T-helper 2 cell treated with Interferon-gamma antibody and Interleukin-4, amounts not matched to agents 5 μg/mL and 100 μg/mL, for 36 hours (primary cell): ENCODE results near the gene ANKRD39.
A peak's percentile ranks its signal among the peaks of the same experiment; 100 is the strongest.
"Not testable (repeated sequence)": the region's sequence is repeated elsewhere in the genome, so short reads cannot be mapped to it uniquely, and the experiment has no call there.

ENCODE experiments used
- DNase-seq: peaks from one replicate; pipeline ENCODE4 v3.0.0; 2021; ENCODE audit warnings: low spot score
- H3K27ac Mint-ChIP-seq: one replicate; pipeline ENCODE4 v1.8.0; 2021; ENCODE audit warnings: mild to moderate bottlenecking, mixed read lengths
- H3K27me3 Mint-ChIP-seq: one replicate; pipeline ENCODE4 v1.8.0; 2021; ENCODE audit warnings: low read depth, mixed read lengths
- H3K36me3 Mint-ChIP-seq: one replicate; pipeline ENCODE4 v1.8.0; 2021; ENCODE audit warnings: low read depth, mixed read lengths
- H3K4me1 Mint-ChIP-seq: one replicate; pipeline ENCODE4 v1.8.0; 2021; ENCODE audit warnings: low read depth, mixed read lengths
- H3K4me3 Mint-ChIP-seq: one replicate; pipeline ENCODE4 v1.8.0; 2022; ENCODE audit warnings: mild to moderate bottlenecking, moderate library complexity, mixed read lengths
- H3K9me3 Mint-ChIP-seq: one replicate; pipeline ENCODE4 v1.8.0; 2021; ENCODE audit warnings: mixed read lengths

The ANKRD39 gene

DNA sequence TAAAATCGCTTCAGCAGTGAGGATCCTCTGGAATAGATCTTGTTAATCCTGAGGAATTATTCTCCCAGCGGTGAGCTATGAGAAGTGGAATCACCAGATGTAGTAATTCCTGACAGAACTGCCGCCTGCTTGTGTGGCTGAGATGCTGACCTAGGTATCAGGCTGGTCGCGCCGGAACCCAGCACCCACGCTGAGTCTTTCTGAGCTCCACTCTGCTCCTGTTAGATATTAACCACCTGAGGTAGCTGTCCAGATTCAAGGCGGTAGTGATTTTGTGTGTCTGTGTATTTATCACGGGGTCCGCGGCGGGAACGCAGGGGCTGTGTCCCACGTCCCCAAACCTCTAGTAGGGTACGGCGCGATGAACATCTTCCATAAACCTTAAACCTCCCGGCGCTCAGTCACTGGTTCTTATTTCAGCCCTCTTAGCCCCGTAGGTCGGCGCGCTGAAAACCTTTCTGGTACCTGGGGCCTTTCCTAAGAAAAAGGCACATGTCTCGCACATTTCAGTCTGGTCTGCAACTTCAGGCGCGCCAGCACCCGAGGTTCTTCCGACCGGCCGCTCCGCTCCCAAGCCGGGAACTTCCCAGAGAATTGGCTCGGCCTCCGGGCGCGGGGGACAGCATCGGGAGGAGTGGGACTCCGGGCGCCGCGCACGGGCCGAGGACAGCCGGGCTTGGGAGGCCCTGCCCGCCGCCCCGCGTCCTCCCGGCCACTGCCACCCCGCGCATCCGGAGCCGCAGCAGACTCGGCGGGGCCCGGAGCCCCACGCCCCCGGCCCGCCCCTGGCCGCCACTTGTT is 42.3 kb downstream of the ANKRD39 start:
- peak; percentile 36 for DNase-seq
- peaks cover 48% of the 10 kb centered on the region for H3K4me1 Mint-ChIP-seq
- H3K27me3 Mint-ChIP-seq: no peaks in the 10 kb centered on the region

DNA sequence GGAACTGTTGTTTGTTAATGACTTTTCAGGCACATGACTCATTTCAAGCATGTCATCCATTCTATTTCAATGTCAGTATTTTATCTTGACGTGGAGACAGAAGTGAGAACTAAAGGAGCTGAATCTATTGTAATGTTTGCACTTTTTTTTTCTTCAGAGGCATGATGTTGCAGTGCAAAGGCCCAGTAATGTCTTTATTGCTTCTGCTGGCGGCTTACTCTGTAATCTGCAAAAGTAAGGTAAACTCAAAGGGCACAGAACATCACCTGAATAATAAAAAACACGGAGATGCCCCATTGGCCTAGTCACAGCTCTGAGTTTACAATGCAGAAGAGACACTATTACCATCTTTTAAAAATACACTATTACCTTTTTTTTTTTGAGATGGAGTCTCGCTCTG is 44.2 kb downstream of the ANKRD39 start:
- peaks cover 30% of the 10 kb centered on the region for H3K4me1 Mint-ChIP-seq
- no peak overlapping the region for H3K27ac Mint-ChIP-seq
- H3K9me3 Mint-ChIP-seq: no peaks in the 10 kb centered on the region
- DNase-seq: no peak
- H3K4me3 Mint-ChIP-seq: no peak overlapping the region
- H3K27me3 Mint-ChIP-seq: no peaks in the 10 kb centered on the region
- H3K36me3 Mint-ChIP-seq: peaks cover 15% of the 10 kb centered on the region

More for the DNA sequence above, 42.3 kb downstream of the ANKRD39 start:
- no peaks in the 10 kb centered on the region for H3K9me3 Mint-ChIP-seq
- peak overlapping the region; percentile 92 for H3K4me3 Mint-ChIP-seq
- H3K36me3 Mint-ChIP-seq: peaks cover 25% of the 10 kb centered on the region
- H3K27ac Mint-ChIP-seq: peak overlapping the region; percentile 51

GRCh38 chr2:96811917-96812316 is 45.9 kb downstream of the ANKRD39 start:
- Mint-ChIP-seq H3K36me3 (peaks cover 3% of the 10 kb centered on the region), H3K9me3 (no peaks in the 10 kb centered on the region), H3K27ac (no peak overlapping the region), H3K4me3 (no peak overlapping the region), H3K27me3 (no peaks in the 10 kb centered on the region), H3K4me1 (peaks cover 18% of the 10 kb centered on the region)
- no peak for DNase-seq

GRCh38 chr2:96810783-96811192 is 47.0 kb downstream of the ANKRD39 start:
- H3K9me3 Mint-ChIP-seq: no peaks in the 10 kb centered on the region
- peaks cover 7% of the 10 kb centered on the region for H3K36me3 Mint-ChIP-seq
- DNase-seq: no peak
- H3K27me3 Mint-ChIP-seq: no peaks in the 10 kb centered on the region
- H3K27ac Mint-ChIP-seq: no peak overlapping the region
- no peak overlapping the region for H3K4me3 Mint-ChIP-seq
- H3K4me1 Mint-ChIP-seq: peaks cover 27% of the 10 kb centered on the region

- DNase-seq: no peak
- Mint-ChIP-seq H3K27ac (no peak overlapping the region), H3K4me3 (no peak overlapping the region), H3K27me3 (no peaks in the 10 kb centered on the region), H3K4me1 (peaks cover 22% of the 10 kb centered on the region), H3K9me3 (no peaks in the 10 kb centered on the region), H3K36me3 (peaks cover 7% of the 10 kb centered on the region)
Observed at GRCh38 chr2:96809951-96810782, 47.6 kb downstream of the ANKRD39 start.

- Mint-ChIP-seq H3K36me3 (peaks cover 7% of the 10 kb centered on the region), H3K4me3 (no peak overlapping the region), H3K27ac (no peak overlapping the region), H3K4me1 (peaks cover 18% of the 10 kb centered on the region), H3K27me3 (no peaks in the 10 kb centered on the region), H3K9me3 (no peaks in the 10 kb centered on the region)
- no peak for DNase-seq
Observed at GRCh38 chr2:96809216-96809882, 48.5 kb downstream of the ANKRD39 start.

- no peak overlapping the region for H3K4me3 Mint-ChIP-seq
- H3K27ac Mint-ChIP-seq: peak overlapping the region; percentile 34
- peaks cover 7% of the 10 kb centered on the region for H3K36me3 Mint-ChIP-seq
- no peaks in the 10 kb centered on the region for H3K9me3 Mint-ChIP-seq
- peaks cover 15% of the 10 kb centered on the region for H3K4me1 Mint-ChIP-seq
- no peaks in the 10 kb centered on the region for H3K27me3 Mint-ChIP-seq
- DNase-seq: no peak
Observed at GRCh38 chr2:96808176-96808837, 49.5 kb downstream of the ANKRD39 start.

- no peak for DNase-seq
- no peaks in the 10 kb centered on the region for H3K9me3 Mint-ChIP-seq
- H3K4me3 Mint-ChIP-seq: peak overlapping the region; percentile 69
- H3K36me3 Mint-ChIP-seq: peaks cover 7% of the 10 kb centered on the region
- H3K4me1 Mint-ChIP-seq: peaks cover 11% of the 10 kb centered on the region
- no peaks in the 10 kb centered on the region for H3K27me3 Mint-ChIP-seq
- peak overlapping the region; percentile 83 for H3K27ac Mint-ChIP-seq
Observed at GRCh38 chr2:96807127-96807471, 50.7 kb downstream of the ANKRD39 start.

GRCh38 chr2:96806468-96807126 is 51.2 kb downstream of the ANKRD39 start:
- Mint-ChIP-seq H3K4me3 (peak overlapping the region; percentile 69), H3K9me3 (no peaks in the 10 kb centered on the region), H3K36me3 (peaks cover 7% of the 10 kb centered on the region), H3K27ac (peak overlapping the region; percentile 83), H3K27me3 (no peaks in the 10 kb centered on the region), H3K4me1 (peaks cover 11% of the 10 kb centered on the region)
- DNase-seq: no peak

- Mint-ChIP-seq H3K27ac (peak overlapping the region; percentile 83), H3K4me1 (peaks cover 11% of the 10 kb centered on the region)
- not testable (repeated sequence) for H3K9me3 Mint-ChIP-seq, H3K27me3 Mint-ChIP-seq, H3K36me3 Mint-ChIP-seq, DNase-seq, H3K4me3 Mint-ChIP-seq
Observed at GRCh38 chr2:96805946-96806345, 51.9 kb downstream of the ANKRD39 start.

- Mint-ChIP-seq H3K9me3 (no peaks in the 10 kb centered on the region), H3K36me3 (peaks cover 7% of the 10 kb centered on the region), H3K27ac (no peak overlapping the region), H3K4me3 (no peak overlapping the region), H3K27me3 (no peaks in the 10 kb centered on the region), H3K4me1 (peaks cover 11% of the 10 kb centered on the region)
- no peak for DNase-seq
Observed at GRCh38 chr2:96804986-96805385, 52.8 kb downstream of the ANKRD39 start.

GRCh38 chr2:96802721-96803120 is 55.1 kb downstream of the ANKRD39 start:
- Mint-ChIP-seq H3K4me1 (peaks cover 11% of the 10 kb centered on the region), H3K9me3 (no peaks in the 10 kb centered on the region), H3K27ac (no peak overlapping the region), H3K36me3 (peaks cover 7% of the 10 kb centered on the region), H3K4me3 (no peak overlapping the region), H3K27me3 (no peaks in the 10 kb centered on the region)
- DNase-seq: no peak
